ENCODE results near the gene MAN1B1.

GRCh38 chr9:137055385-137056364, 31.1 kb upstream of the MAN1B1 start:
- no peak for TF ChIP-seq CTCF (IDR thresholded peaks at IDR 0.05)
- TF ChIP-seq POLR2AphosphoS5 (IDR thresholded peaks at IDR 0.05; ENCODE audit: insufficient read depth in 1 of 2, low read depth in 1 of 2), result peak; percentile 13 to 48
- no peak for TF ChIP-seq POLR2A (IDR thresholded peaks at IDR 0.05)
